GM18517 (cell line): ENCODE measurements around the gene MAP2K6.
"Not testable (repeated sequence)": the region's sequence is repeated elsewhere in the genome, so short reads cannot be mapped to it uniquely, and the experiment has no call there.

Source experiments
- ATAC-seq: cut with Tn5 transposase; IDR thresholded peaks from one replicate; pipeline ENCODE4 v1.9.1; 2021; ENCODE audit warnings: mild to moderate bottlenecking, moderate library complexity; ENCODE audit not compliant: unreplicated experiment

MAP2K6 gene

DNA sequence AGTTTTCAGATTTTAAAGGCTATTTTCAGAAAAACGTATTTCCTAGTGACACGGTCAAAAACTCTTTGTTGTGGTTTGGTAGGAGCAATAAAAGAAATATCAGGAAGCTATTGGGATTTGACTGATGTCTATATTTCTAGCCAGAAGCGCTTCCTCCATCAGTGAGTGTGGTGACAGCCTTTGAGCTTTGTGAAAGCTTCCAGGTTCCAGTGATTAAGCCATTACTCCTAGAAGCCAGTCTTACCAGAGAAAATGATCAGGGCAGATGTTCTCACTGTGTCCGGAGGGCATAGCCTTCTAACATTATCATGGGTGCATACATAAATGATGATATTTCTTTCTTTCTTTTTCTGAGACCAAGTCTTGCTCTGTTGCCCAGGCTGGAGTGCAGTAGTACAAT, 39.6 kb downstream of the MAP2K6 start:
- no peak for ATAC-seq

DNA sequence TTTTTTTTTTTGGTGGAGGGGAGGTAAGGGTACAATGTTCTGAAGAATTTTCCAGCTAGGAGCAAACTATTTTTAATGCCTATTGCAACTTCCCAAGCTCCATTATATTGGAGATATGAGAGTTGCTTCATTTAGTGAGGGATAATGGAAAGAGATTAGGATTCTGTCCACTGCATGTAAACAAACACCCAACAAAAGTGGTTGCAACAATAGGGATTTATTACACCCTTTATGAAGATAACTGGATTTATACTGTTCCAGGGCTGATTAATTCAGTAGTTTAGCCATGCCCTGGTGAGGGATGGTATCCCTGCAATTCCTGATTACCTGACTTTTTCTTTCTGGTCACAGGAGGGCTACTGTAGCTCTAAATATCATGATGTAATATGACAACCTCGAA, 40.5 kb downstream of the MAP2K6 start:
- no peak for ATAC-seq

DNA sequence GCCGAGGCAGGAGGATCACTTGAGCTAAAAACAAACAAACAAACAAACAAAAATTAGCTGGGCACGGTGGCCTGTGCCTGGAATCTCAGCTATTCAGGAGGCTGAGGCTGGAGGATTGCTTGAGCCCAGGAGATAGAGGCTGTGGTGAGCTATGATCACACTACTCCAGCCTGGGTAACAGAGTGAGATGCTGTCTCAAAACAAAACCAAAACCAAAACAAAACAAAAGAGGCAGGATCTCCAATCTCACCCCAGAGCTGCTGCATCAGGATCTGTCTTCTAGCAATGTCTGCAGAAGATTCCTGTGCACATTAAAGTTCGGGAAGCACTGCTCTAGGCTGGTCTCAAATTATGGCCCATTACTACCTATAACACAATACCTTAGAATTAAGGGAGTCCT, 43.1 kb downstream of the MAP2K6 start:
- ATAC-seq, result peak; percentile 55

DNA sequence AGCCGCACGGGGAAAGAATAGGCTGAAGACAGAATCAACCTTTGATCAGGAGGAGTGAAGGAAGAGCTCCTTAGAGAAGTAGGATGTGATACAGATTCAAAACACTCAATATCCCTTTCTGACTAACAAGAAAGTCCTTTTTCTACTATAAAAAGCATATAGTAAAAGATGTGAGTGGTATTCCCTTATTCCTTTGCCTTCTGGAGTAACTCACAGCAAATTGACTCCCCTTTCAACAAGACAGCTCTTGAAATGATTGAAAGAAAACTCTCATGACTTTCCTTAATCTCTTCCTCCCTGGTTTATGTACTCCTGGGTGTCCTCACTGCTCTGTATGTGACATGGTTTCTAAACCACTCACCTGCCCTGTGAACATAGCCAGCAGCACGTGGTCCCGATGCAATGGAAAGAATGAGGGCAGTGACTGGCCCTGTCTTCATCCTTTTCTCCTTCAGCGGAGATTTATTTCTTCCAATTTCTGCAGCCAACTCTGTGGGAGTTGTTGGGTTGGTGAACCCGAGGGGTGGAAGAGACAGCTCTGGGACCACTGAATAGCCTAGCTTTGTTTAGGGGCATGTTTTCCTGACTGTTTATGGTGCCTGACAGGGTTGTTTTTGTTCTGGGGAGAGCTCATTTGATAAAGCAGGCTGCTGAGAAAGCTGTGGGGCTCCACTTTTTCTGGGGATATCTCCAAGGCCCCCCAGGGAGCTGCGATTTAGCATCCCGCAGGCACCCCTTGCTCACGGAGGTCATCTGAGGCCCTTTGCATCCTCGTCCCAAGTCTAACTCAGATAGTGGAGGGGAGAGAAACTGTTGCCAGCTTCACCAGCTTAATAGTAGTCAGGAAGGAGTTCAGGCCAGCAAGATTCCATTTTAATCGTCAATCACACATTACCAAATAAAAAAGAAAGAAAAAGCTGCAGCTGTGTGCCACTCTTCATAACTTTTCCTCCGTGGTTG, 46.7 kb downstream of the MAP2K6 start:
- no peak for ATAC-seq

DNA sequence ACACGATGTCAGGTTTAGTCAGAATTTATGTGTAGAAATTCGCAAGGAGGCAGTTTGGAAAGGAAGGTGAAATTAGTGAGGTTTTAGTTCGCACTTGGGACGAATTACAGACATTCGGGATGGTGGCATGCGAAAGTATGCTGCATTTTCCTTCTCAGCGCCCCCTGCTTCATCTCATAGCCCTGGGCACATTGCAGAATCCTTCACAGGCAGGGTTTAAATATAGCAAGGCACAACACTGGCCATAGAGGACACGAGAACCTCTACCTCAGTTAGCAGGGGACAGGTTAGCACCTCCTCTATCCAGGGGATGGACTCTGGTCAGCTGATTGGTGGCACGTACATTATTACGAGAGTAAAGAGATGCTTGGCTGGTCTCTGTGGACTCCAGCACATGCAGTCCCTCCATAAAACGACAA, 47.5 kb downstream of the MAP2K6 start:
- no peak for ATAC-seq

DNA sequence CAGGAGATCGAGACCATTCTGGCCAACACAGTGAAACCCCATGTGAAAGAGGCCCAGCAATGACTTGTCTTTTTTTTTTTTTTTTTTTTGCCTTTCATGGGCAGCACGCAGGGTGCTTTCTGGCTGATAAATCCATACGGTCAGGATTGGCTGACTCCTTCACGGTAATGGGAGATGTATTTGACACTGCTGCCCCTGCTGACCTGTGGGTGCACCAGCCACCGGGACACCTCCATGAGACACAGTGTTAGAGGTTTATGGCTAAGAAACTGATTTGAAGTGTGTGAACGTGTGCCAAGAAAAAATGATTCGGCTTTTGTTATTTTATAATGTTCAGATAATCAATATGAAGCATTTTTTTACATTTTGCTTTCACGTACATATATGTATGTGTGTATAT, 48.4 kb downstream of the MAP2K6 start:
- no peak for ATAC-seq

DNA sequence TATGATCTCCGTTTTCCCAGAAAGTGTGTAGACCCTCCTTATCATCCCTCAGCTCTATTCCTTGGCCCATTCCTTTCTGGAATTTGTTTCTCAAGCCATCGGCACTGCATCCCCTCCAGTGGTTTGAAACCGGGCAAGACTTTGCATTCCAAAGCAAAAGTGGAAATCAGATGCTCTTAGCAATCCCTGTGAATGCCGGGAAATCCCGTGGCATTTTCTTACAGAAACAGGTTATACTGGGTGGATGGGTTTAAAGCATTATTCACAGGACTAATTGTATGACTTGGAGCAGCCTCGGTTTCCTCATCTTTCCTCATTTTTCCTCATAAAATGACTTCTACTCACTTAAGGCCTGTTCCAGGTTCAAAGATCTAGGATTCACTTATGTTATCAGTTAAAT, 52.0 kb downstream of the MAP2K6 start:
- ATAC-seq, result no peak

DNA sequence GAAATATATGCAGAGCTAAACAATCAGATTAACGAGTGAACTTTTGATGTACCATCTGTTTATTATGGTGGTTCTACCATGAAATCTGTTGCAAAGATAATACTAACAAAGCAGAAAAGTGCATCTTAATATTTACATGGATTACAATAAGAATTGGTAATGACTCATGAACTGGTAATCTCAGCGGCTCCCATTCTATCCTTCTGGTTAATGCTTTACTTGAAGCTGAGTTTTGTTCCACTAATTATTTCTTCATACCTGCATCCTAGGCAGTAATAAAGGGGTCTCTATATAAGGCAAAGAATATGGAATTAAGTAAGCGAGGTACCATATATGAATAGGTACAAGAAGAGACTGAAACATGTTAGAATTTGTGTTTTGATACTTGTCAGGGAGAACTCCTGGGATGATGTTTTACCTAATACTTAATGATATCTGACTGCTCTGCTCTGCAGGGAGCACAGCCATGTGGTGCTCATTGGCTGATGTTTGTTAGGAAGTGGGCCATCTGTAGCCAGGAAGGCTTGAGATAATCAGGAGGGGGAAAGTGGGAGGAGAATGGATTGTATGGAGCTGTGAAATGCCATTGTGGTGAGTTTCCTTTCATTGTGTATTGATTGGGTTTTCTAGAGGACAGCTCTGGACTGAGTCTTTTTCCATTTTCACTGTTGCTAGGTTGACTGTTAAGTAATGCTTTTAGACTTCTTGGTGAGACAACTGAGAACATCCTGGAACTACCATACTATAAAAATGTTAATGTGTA, 52.6 kb downstream of the MAP2K6 start:
- no peak for ATAC-seq

DNA sequence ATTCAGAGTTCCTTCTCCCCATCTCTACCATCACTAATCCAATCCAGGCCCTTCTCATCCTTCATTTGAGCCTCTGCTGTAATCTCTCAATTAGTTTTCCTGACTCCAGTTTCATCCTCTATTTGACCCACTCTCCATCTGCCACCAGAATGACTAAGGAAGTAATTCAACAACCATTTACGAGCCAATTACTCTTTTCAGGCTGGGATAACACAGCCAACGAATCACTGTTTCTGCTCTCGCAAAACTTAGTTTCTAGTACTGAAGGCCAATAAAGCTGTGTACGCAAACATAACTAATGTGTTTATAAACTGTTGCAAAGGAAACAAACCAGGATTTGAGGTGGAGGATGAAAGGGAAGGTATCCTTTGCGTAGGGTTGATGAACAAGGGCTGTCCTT, 53.7 kb downstream of the MAP2K6 start:
- ATAC-seq, result no peak

DNA sequence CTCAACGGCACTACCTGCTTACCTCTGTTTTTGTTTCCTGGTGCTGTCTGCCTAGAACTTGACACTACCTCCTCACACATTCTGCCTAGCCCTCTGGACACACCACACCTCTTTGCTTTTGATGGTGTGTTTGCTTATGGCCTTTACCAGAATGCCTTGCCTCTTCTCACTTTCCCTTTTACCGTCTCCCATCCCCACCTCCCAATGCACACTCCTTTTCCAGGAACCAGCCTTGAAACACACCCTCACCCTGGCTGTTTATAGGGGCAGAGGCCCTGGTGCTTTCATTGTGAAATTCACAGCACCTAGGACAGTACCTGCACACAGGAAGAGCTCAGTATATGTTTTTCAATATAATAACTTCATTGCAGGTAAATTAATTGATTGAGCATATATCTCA, 56.2 kb downstream of the MAP2K6 start:
- ATAC-seq, result no peak

DNA sequence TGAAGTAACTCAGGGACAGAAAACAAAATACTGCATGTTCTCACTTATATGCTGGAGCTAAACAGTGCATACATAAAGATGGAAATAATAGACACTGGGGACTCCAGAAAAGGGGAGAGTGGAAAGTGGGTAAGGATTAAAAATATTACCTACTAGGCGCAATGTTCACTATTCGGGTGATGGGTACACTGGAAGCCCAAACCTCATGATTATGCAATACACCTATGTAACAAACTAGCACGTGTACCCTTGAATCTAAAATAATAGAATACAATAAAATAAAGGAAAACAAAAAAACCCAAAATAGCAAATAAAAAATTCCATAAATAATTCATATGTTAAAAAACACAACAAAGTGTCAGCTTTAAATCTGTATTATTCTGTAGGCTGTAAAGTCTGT, 56.9 kb downstream of the MAP2K6 start:
- ATAC-seq, result no peak

DNA sequence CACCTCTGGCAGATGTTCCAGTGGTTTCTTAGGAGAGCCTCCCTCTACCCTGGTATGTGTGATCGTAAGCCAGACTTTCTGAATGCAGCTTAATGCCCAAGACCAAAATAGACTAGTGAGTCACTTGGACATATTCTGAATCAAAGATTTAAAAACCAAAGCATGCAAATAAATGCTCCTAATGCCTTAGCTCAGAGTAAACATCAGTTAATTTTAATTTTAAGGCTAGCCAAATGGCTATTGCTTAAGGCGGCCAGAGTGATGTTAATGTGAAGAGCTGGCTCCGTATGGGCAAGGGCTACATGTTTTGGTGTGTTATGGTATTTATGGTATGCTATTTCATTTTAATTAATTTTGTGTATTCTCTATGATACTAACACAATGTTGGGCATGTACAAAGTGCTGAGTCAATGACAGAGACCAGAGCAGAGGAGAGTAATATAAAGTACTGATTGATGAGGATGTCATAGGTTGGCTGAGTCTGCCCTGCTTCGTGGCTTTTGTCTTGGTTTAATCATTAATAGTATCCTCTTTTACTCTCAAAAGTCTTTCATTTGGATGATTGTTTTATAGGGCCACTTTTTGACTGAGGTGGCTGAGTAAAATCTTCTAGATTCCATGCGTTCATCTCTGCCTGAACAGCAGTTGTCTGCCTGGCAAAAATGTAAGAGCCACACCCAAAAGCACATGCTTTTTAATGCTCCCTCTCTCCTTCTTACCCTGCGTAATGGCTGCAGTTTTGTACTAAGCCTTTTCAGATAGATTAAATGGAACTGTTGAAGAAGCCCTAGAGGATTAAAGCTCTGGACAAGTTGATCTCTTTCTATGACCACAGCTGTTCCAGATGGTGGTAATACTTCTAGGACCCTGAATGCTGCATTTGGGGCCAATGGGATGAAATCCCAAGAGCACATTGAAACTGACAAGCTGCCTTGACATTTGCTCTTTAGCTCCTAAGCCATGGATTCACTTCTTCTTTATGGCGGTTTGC, 59.6 kb downstream of the MAP2K6 start:
- ATAC-seq, result no peak

DNA sequence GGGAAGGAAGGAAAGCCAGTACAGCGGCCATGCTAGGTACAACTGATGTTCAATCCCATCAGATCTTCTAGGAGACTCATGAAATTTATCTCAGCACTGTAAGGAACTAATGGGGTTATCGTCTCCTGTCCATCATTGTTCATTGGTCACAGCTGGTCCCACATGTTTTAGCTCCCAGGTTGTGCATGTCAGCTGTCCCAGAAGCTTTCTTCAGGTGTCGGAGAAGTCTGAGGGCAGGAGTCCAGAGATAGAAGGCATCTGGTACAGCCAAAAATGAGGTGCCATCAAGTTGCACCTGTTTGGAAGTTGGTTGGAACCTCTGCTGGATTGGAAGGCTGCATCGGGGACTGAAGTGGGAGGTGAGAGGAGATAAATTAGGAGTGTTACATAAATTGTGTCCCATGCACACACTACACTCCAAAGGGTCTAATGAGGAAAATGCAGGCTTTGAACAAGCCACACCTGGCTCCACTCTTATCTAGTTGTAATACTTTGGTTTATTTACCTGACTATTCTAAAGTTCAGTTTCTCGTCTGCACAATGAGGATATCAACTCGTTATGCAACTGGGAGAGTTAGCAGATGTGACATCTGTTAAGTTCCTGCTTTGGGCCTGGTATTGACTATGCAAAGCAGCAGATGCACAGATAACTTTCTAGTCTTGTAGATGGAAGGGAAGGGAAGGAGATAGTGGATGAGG, 62.9 kb downstream of the MAP2K6 start:
- no peak for ATAC-seq

DNA sequence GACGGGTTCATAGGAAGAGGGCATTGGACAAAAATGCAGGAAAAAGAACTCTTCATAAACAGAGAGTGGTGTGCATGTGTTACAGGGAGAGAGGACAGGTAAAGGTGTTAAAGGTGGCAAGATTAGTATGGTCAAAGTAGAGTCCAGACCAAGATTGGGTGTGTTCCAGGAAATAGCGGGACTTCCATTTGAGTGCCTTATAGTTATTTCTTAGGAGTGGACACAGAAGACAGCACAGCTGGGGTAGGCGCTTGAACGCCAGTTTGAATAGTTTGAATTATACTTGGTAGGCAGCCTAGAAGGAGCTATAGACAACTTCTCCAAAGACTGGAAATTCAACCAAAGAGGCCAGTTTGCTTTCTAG, 63.4 kb downstream of the MAP2K6 start:
- ATAC-seq, result no peak

DNA sequence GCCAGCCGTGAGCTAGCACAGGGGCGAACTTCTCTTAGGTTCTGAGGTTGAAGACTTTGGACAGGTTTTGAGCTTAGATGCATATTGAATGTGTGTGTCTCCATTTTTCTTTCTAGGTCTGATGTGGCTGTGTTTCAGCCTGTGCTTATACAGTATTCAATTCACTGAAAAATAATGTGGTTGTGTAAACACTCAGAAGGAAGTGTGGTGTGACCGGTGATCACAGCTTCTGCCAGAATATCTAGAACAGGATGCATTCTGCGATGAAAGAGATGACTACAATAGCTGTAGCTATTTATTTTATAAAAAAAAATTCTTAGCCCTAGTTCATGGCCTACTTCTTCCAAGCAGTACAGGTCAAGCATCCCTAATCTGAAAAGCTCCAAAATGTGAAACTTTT, 64.4 kb downstream of the MAP2K6 start:
- no peak for ATAC-seq

DNA sequence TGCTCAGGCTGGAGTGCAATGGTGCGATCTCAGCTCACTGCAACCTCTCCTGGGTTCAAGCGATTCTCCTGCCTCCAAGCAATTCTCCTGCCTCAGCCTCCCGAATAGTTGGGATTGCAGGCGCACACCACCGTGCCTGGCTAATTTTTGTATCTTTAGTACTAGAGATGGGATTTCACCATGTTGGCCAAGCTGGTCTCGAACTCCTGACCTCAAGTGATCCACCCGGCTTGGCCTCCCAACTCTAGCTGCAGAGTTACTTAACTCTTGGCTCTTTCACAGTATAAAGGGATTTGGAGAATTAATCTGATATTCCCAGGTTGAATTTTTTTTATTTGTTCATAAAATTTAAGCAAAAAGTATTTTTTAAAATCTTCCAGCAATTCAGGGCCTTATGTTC, 65.3 kb downstream of the MAP2K6 start:
- not testable (repeated sequence) for ATAC-seq

DNA sequence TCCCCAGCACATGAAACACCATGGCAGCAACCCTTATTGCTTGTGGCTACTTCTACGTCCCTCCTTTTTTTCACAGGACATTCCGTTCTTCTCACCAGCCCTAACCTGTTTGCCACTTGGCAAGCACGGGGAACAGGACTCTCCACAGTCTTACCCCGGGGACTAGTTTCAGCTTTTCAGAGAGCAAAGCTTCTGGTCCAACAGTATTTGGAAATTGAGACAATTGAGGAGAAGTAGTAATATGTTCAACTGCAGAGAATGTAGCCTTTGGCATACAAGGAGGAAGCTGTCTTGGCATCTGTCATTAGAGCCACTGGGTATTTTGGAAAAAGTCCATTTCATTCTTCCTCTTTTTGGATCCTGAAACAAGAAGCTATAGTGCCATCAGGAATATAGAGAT, 65.7 kb downstream of the MAP2K6 start:
- ATAC-seq, result no peak

DNA sequence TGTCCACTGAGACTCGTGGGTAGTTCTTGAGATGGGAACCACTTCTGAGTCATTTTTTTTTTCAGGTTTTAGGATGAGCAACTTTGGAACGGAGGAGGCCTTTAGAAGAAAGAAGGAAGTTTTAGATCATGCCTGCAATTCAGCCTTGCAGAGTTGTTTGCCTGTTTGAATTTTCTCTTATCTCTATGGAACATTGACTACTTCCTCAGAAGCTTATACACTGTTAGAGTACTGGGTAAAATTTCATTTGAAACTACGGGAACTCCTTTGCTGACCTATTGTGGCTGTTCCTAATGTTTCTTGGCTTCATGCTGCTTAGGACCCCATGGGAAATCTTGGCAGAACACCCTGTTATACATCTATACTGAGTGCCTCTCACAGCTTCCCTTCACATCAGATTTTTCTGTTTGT, 70.8 kb downstream of the MAP2K6 start:
- no peak for ATAC-seq

DNA sequence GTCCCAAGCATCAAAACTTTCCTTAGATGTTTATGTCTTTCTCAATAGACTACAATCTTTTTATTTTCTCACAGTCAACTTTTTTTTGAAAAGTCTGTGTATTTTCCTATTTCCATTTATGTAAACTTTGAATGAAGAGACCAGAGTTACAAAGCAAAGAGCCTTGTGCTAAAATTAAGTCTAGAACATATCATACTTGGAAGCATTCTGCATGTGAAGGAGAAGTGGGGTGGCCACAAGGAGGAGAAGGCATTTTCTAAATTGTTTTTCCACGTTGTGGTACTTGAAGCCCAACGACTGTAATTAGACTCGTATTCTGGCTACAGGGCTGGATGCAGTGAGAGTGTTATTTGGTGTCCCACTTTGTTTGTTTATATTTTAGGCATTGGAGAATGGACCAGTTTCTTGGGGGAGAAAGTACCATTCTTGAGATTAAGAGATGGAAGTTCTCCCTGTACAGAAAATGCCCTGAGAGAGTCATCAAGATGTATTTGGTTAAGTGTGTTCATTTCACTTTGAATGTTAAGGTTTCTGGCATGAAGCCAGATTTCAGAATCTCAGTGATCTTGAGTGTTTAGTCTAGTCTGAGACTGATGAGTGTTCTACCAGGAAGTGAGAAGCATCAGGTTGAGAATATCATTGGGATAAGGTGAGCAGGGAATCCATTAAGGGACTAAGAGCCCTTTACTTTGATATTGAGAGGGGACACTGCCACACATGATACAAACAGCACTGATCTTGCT, 71.6 kb downstream of the MAP2K6 start:
- ATAC-seq, result no peak
